ELR (cell line): ENCODE results near the gene MRPL55.

Experiments used
- DNase-seq: peaks from one replicate; pipeline ENCODE4 v3.0.0-alpha.2; 2015; ENCODE audit warnings: low read depth

The MRPL55 gene

GRCh38 chr1:228070173-228070572 lies 38.9 kb downstream of the MRPL55 start:
- DNase-seq, result no peak

- no peak for DNase-seq
These were observed 40.7 kb downstream of the MRPL55 start for GRCh38 chr1:228068359-228068758.

- DNase-seq, result no peak
These were observed 42.0 kb downstream of the MRPL55 start for GRCh38 chr1:228066891-228067654.

GRCh38 chr1:228066416-228066815 lies 42.7 kb downstream of the MRPL55 start:
- no peak for DNase-seq

- no peak for DNase-seq
These were observed 43.4 kb downstream of the MRPL55 start for GRCh38 chr1:228065543-228066347.

- DNase-seq, result no peak
These were observed 44.2 kb downstream of the MRPL55 start for GRCh38 chr1:228064741-228065542.

GRCh38 chr1:228064296-228064695 lies 44.8 kb downstream of the MRPL55 start:
- DNase-seq, result no peak

GRCh38 chr1:228063251-228064191 lies 45.6 kb downstream of the MRPL55 start:
- DNase-seq, result no peak

GRCh38 chr1:228062812-228063211 lies 46.3 kb downstream of the MRPL55 start:
- DNase-seq, result no peak

- DNase-seq, result no peak
These were observed 46.9 kb downstream of the MRPL55 start for GRCh38 chr1:228062085-228062791.

GRCh38 chr1:228061411-228062084 lies 47.6 kb downstream of the MRPL55 start:
- no peak for DNase-seq

GRCh38 chr1:228060458-228061190 lies 48.5 kb downstream of the MRPL55 start:
- peak; percentile 51 for DNase-seq

- DNase-seq, result peak; percentile 55
These were observed 49.3 kb downstream of the MRPL55 start for GRCh38 chr1:228059634-228060457.

GRCh38 chr1:228058949-228059633 lies 50.0 kb downstream of the MRPL55 start:
- DNase-seq, result no peak

GRCh38 chr1:228058172-228058948 lies 50.7 kb downstream of the MRPL55 start:
- no peak for DNase-seq
